ENCODE data around the gene IL18.

DNA sequence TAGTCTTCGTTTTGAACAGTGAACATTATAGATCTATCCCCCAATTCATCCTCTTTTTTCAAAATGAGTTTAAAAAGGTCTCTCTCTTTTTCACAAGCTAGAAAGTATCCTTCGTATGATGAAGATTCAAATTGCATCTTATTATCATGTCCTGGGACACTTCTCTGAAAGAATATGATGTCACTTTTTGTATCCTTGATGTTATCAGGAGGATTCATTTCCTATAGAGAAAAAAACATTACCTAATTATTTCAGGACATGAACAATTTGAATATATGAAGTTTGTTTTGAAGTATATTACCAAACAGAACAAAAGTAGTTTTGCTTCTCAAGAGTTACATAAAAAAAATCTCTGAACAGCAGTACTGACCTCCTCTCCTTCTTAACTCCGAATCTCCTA is 20.3 kb downstream of the IL18 start:
- TF ChIP-seq, protein P1, sequence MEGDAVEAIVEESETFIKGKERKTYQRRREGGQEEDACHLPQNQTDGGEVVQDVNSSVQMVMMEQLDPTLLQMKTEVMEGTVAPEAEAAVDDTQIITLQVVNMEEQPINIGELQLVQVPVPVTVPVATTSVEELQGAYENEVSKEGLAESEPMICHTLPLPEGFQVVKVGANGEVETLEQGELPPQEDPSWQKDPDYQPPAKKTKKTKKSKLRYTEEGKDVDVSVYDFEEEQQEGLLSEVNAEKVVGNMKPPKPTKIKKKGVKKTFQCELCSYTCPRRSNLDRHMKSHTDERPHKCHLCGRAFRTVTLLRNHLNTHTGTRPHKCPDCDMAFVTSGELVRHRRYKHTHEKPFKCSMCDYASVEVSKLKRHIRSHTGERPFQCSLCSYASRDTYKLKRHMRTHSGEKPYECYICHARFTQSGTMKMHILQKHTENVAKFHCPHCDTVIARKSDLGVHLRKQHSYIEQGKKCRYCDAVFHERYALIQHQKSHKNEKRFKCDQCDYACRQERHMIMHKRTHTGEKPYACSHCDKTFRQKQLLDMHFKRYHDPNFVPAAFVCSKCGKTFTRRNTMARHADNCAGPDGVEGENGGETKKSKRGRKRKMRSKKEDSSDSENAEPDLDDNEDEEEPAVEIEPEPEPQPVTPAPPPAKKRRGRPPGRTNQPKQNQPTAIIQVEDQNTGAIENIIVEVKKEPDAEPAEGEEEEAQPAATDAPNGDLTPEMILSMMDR (IDR thresholded peaks at IDR 0.05): no peak
- TF ChIP-seq POLR2A (IDR thresholded peaks at IDR 0.05): no peak
